ENCODE measurements around the gene CBFB. TPM values are rescaled to one million over a fixed set of nuclear protein-coding genes. Genes with fewer than 3 reads are reported as not detected.

Gene CBFB
- total RNA-seq, 1 experiment from 2014 or later = 76.3 TPM

DNA sequence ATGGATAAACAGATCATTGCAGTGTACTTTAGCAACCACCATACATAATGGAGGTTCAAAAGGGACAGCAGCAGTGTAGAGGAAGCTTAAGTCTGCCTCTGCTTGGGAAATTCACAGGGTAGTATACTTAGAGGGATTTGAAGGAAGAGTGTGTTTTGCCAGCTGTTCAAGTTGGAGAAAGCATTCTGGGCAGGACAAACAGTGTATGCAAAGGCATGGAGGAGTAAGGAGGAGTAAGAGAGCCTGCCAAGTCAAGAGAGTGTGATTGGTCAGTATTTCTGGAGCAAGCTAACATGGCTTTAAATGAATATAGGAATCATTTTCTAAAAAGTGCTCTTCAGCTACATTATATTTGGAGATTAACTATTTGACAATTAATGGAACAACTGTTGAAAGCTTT lies 57.9 kb downstream of the CBFB start:
- Histone ChIP-seq H2BK12ac (ENCODE audit: insufficient read length, low read depth, low read length) (no peak overlapping the region), H2AFZ (ENCODE audit: low read length) (no peak overlapping the region), H4K5ac (ENCODE audit: insufficient read length, low read depth, low read length) (no peak overlapping the region), H3K23me2 (ENCODE audit: insufficient read length, low read depth, low read length, poor library complexity, severe bottlenecking) (no peaks in the 10 kb centered on the region), H3K14ac (ENCODE audit: insufficient read depth, low read length) (no peak overlapping the region), H3T11ph (ENCODE audit: low read length) (no peak overlapping the region), H2BK5ac (ENCODE audit: insufficient read length, low read length) (no peak overlapping the region), H3K56ac (ENCODE audit: insufficient read length, low read depth, low read length) (no peak overlapping the region), H3K18ac (ENCODE audit: insufficient read length, low read depth, low read length) (no peak overlapping the region), H3K79me1 (ENCODE audit: insufficient read depth, low read depth, low read length, poor library complexity, severe bottlenecking) (no peaks in the 10 kb centered on the region), H3K79me2 (ENCODE audit: insufficient read depth, low read length) (no peaks in the 10 kb centered on the region), H4K8ac (replicated peaks; ENCODE audit: insufficient read length, low read depth, low read length) (no peak overlapping the region), H3K23ac (ENCODE audit: insufficient read length, low read depth, low read length) (no peak overlapping the region), H2AK5ac (ENCODE audit: insufficient read length, low read length) (no peak overlapping the region), H4K20me1 (ENCODE audit: control insufficient read depth, insufficient read depth, insufficient read length) (no peaks in the 10 kb centered on the region), H2BK120ac (ENCODE audit: low read depth, low read length, poor library complexity, severe bottlenecking) (no peak overlapping the region), H3K4me2 (ENCODE audit: insufficient read depth, insufficient read length, low read length) (no peak overlapping the region), H2BK15ac (ENCODE audit: low read depth, low read length) (no peak overlapping the region), H3K27ac (ENCODE audit: insufficient read length, low read depth, low read length) (no peak overlapping the region), H3K9ac (ENCODE audit: extremely low read depth, insufficient read length, low read length) (no peak overlapping the region), H2BK20ac (ENCODE audit: low read depth, low read length, poor library complexity, severe bottlenecking) (no peak overlapping the region), H3K4ac (ENCODE audit: low read depth, low read length) (no peak overlapping the region), H3K4me1 (ENCODE audit: insufficient read depth, low read length) (no peaks in the 10 kb centered on the region), H3K9me3 (ENCODE audit: control insufficient read depth, low read depth, low read length) (no peaks in the 10 kb centered on the region), H3K27me3 (ENCODE audit: insufficient read depth, low read length) (no peaks in the 10 kb centered on the region), H4K91ac (ENCODE audit: insufficient read length, low read depth, low read length) (no peak overlapping the region)
- Mint-ChIP-seq H3K27ac (no peak overlapping the region), H3K4me1 (peaks cover 2 to 6% of the 10 kb centered on the region in 2 experiments; a peak in 3 of 4 replicates), H3K9me3 (no peaks in the 10 kb centered on the region), H3K27me3 (ENCODE audit: low read depth) (no peaks in the 10 kb centered on the region), H3K4me3 (no peak overlapping the region), H3K36me3 (ENCODE audit: insufficient read depth in 1 of 3, low read depth in 3 of 3) (peaks cover 0 to 16% (median 0%) of the 10 kb centered on the region in 3 experiments; a peak in 3 of 7 replicates)
- TF ChIP-seq, protein P1, sequence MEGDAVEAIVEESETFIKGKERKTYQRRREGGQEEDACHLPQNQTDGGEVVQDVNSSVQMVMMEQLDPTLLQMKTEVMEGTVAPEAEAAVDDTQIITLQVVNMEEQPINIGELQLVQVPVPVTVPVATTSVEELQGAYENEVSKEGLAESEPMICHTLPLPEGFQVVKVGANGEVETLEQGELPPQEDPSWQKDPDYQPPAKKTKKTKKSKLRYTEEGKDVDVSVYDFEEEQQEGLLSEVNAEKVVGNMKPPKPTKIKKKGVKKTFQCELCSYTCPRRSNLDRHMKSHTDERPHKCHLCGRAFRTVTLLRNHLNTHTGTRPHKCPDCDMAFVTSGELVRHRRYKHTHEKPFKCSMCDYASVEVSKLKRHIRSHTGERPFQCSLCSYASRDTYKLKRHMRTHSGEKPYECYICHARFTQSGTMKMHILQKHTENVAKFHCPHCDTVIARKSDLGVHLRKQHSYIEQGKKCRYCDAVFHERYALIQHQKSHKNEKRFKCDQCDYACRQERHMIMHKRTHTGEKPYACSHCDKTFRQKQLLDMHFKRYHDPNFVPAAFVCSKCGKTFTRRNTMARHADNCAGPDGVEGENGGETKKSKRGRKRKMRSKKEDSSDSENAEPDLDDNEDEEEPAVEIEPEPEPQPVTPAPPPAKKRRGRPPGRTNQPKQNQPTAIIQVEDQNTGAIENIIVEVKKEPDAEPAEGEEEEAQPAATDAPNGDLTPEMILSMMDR (conservative IDR thresholded peaks at IDR 0.05) = no peak
- DNase-seq = no peak
